Measurements from ENCODE around the gene GALNT14.

DNA sequence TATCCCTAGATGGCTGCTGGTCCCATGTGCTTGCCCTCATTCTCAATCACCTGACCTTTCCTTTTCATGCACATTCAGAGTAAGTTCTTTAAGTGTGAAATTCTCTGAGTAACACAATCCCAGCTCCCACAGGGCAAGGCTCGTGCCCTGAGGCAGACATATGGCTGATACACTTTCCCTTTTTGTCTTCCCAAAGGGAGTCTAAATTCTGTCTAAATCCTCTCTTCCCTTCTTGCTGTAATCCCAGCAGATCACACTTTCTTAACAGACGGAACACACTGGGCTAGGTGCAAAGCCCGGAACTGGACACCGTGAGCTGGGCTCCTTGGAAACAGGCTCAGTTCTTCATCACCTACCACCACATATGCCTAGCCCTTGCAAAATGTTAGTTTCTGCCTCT, 147.6 kb downstream of the GALNT14 start:
- TF ChIP-seq POLR2A (IDR thresholded peaks at IDR 0.05), result no peak
- TF ChIP-seq EP300 (IDR thresholded peaks at IDR 0.05), result no peak
- TF ChIP-seq, protein P1, sequence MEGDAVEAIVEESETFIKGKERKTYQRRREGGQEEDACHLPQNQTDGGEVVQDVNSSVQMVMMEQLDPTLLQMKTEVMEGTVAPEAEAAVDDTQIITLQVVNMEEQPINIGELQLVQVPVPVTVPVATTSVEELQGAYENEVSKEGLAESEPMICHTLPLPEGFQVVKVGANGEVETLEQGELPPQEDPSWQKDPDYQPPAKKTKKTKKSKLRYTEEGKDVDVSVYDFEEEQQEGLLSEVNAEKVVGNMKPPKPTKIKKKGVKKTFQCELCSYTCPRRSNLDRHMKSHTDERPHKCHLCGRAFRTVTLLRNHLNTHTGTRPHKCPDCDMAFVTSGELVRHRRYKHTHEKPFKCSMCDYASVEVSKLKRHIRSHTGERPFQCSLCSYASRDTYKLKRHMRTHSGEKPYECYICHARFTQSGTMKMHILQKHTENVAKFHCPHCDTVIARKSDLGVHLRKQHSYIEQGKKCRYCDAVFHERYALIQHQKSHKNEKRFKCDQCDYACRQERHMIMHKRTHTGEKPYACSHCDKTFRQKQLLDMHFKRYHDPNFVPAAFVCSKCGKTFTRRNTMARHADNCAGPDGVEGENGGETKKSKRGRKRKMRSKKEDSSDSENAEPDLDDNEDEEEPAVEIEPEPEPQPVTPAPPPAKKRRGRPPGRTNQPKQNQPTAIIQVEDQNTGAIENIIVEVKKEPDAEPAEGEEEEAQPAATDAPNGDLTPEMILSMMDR (IDR thresholded peaks at IDR 0.05), result no peak

All from ovary (tissue), 3 donors.